Measurements from ENCODE around the gene SPRR5.

SPRR5 gene, protein sequence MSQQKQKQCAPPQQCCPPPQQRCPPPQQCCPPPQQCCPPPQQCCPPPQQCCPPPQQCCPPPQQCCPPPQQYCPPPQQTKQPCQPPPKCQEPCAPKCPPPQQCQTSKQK

DNA sequence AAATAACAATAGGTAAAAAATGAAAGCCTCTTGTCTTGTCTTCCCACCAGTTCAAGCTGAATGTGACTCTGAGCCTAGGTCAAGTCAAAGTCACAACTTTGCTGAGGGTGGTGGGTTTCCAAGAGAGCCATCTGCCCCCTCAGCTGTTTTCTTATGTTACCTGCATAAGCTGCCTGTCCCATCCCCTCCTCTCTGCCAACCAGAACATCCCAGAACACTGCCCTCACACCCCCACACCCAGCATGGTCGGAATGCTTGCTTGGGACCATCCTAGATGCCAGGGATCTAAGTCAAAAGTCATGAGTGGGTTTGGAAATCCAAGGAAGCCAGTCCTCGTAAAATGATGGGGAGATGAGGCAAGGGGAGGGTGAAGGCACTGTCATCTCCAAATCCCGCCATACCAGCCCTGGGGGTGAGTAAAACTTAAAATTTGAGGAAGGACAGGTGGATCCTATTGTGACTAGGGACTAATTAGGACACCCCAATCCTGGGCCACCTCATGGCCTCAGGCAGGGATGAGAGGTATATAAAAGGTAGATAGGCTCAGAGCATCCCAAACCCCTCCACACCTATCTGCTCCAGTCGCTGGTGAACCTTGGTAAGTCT, at the start of gene SPRR5:
TSS of gene SPRR5 (plus strand) at position 556 of the 606 bp plus-strand sequence. CDS start 1,349 bp downstream, outside the sequence.
- no peak for TF ChIP-seq CREB1 (IDR thresholded peaks at IDR 0.05; ENCODE audit: low read depth)
- TF ChIP-seq, protein P1, sequence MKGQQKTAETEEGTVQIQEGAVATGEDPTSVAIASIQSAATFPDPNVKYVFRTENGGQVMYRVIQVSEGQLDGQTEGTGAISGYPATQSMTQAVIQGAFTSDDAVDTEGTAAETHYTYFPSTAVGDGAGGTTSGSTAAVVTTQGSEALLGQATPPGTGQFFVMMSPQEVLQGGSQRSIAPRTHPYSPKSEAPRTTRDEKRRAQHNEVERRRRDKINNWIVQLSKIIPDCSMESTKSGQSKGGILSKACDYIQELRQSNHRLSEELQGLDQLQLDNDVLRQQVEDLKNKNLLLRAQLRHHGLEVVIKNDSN (IDR thresholded peaks at IDR 0.05) = no peak
- no peak for TF ChIP-seq EP300 (IDR thresholded peaks at IDR 0.05; ENCODE audit: borderline replicate concordance)
- no peak for TF ChIP-seq YY1 (IDR thresholded peaks at IDR 0.05; ENCODE audit: low read depth)
- TF ChIP-seq NFIC (IDR thresholded peaks at IDR 0.05) = no peak
- TF ChIP-seq, protein P2, sequence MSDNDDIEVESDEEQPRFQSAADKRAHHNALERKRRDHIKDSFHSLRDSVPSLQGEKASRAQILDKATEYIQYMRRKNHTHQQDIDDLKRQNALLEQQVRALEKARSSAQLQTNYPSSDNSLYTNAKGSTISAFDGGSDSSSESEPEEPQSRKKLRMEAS (IDR thresholded peaks at IDR 0.05) = no peak
- no peak for TF ChIP-seq FOXM1 (IDR thresholded peaks at IDR 0.05; ENCODE audit: borderline replicate concordance, low read depth)
- no peak for TF ChIP-seq TEAD4 (IDR thresholded peaks at IDR 0.05)
- no peak for TF ChIP-seq EGR1 (IDR thresholded peaks at IDR 0.05)
- no peak for TF ChIP-seq TCF12 (IDR thresholded peaks at IDR 0.05; ENCODE audit: low read depth)
- no peak for TF ChIP-seq TAF1 (IDR thresholded peaks at IDR 0.05; ENCODE audit: low read depth)
- no peak for TF ChIP-seq ZBTB7A (IDR thresholded peaks at IDR 0.05; ENCODE audit: low read depth)
- no peak for TF ChIP-seq CEBPB (IDR thresholded peaks at IDR 0.05)

DNA sequence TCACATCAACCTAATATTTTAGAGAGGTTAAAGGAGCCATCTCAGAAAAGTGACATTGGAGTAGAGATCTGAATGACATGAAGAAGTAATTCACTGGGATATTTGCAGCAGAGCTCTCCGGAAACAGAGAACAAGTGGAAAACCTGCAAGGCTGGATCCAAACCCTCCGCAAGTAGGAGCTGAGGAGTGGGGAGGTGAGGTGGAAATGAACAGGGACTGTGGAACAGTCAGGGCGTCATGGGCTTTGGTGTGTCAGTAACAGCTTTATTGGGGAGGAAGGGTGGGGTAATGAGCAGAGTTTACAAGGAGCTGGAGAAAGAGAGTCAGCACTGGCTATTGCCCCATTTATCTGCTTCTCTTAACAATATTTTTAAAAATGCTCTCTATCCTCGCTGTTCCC, 48.0 kb upstream of the SPRR5 start:
- no peak for TF ChIP-seq TCF12 (IDR thresholded peaks at IDR 0.05; ENCODE audit: low read depth)
- TF ChIP-seq CEBPB (IDR thresholded peaks at IDR 0.05) = no peak
- TF ChIP-seq, protein P1 (IDR thresholded peaks at IDR 0.05) = no peak
- TF ChIP-seq ZBTB7A (IDR thresholded peaks at IDR 0.05; ENCODE audit: low read depth) = no peak
- no peak for TF ChIP-seq CREB1 (IDR thresholded peaks at IDR 0.05; ENCODE audit: low read depth)

DNA sequence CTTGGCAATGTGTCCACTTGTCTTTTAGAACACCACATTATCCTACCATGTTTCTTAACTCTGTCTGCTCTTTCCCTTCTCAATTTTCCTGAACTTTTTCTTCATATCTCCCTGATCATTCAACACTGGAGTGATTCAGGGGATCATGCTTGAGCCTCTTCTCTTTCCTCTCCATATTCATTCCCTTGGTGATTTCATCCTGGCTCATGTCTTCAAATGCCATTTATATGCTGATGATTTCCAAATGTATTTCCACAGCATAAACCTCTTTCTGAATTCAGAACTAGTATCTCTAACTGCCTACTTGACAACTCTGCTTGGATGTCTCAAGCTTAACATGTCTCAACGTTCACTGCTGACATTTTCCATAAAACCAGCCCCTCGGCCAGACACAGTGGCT, 47.1 kb upstream of the SPRR5 start:
- TF ChIP-seq CEBPB (IDR thresholded peaks at IDR 0.05) = no peak
- no peak for TF ChIP-seq TEAD4 (IDR thresholded peaks at IDR 0.05)
- no peak for TF ChIP-seq YY1 (IDR thresholded peaks at IDR 0.05; ENCODE audit: low read depth)
- TF ChIP-seq NFIC (IDR thresholded peaks at IDR 0.05) = no peak
- no peak for TF ChIP-seq ZBTB7A (IDR thresholded peaks at IDR 0.05; ENCODE audit: low read depth)
- TF ChIP-seq RAD21 (IDR thresholded peaks at IDR 0.05; ENCODE audit: low read depth) = no peak
- TF ChIP-seq, protein P2 (IDR thresholded peaks at IDR 0.05) = no peak
- TF ChIP-seq TAF1 (IDR thresholded peaks at IDR 0.05; ENCODE audit: low read depth) = no peak
- TF ChIP-seq FOXM1 (IDR thresholded peaks at IDR 0.05; ENCODE audit: borderline replicate concordance, low read depth) = no peak
- TF ChIP-seq CREB1 (IDR thresholded peaks at IDR 0.05; ENCODE audit: low read depth) = no peak
- TF ChIP-seq TCF12 (IDR thresholded peaks at IDR 0.05; ENCODE audit: low read depth) = no peak
- no peak for TF ChIP-seq EP300 (IDR thresholded peaks at IDR 0.05; ENCODE audit: borderline replicate concordance)
- TF ChIP-seq, protein P3, sequence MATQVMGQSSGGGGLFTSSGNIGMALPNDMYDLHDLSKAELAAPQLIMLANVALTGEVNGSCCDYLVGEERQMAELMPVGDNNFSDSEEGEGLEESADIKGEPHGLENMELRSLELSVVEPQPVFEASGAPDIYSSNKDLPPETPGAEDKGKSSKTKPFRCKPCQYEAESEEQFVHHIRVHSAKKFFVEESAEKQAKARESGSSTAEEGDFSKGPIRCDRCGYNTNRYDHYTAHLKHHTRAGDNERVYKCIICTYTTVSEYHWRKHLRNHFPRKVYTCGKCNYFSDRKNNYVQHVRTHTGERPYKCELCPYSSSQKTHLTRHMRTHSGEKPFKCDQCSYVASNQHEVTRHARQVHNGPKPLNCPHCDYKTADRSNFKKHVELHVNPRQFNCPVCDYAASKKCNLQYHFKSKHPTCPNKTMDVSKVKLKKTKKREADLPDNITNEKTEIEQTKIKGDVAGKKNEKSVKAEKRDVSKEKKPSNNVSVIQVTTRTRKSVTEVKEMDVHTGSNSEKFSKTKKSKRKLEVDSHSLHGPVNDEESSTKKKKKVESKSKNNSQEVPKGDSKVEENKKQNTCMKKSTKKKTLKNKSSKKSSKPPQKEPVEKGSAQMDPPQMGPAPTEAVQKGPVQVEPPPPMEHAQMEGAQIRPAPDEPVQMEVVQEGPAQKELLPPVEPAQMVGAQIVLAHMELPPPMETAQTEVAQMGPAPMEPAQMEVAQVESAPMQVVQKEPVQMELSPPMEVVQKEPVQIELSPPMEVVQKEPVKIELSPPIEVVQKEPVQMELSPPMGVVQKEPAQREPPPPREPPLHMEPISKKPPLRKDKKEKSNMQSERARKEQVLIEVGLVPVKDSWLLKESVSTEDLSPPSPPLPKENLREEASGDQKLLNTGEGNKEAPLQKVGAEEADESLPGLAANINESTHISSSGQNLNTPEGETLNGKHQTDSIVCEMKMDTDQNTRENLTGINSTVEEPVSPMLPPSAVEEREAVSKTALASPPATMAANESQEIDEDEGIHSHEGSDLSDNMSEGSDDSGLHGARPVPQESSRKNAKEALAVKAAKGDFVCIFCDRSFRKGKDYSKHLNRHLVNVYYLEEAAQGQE (IDR thresholded peaks at IDR 0.05; ENCODE audit: low read depth) = no peak
- TF ChIP-seq EGR1 (IDR thresholded peaks at IDR 0.05) = no peak
- TF ChIP-seq, protein P1 (IDR thresholded peaks at IDR 0.05) = no peak

DNA sequence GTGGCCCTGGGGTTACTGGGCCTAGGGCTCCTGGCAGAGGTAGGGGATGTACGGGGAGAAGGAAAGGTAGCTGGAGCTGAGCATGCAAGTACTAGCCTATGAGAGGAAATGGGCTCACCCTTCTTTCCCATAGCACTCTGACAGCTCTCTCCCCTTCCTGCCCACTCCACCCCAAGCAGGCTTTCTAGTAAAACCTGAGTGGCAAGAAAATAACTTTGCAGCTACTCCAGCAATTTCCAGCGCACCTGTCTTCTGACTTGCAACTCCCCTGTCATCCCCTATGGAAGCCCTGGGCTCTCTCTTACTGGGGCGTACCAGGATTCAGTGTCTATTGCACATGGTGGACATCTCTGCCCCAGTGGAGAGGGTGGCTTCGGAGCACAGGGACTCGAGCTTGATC, 45.4 kb upstream of the SPRR5 start:
- no peak for TF ChIP-seq ZBTB7A (IDR thresholded peaks at IDR 0.05; ENCODE audit: low read depth)
- no peak for TF ChIP-seq RAD21 (IDR thresholded peaks at IDR 0.05; ENCODE audit: low read depth)
- TF ChIP-seq CEBPB (IDR thresholded peaks at IDR 0.05) = no peak
- TF ChIP-seq EP300 (IDR thresholded peaks at IDR 0.05; ENCODE audit: borderline replicate concordance) = no peak
- no peak for TF ChIP-seq TAF1 (IDR thresholded peaks at IDR 0.05; ENCODE audit: low read depth)
- TF ChIP-seq, protein P3 (IDR thresholded peaks at IDR 0.05; ENCODE audit: low read depth) = no peak
- TF ChIP-seq YY1 (IDR thresholded peaks at IDR 0.05; ENCODE audit: low read depth) = no peak
- TF ChIP-seq CREB1 (IDR thresholded peaks at IDR 0.05; ENCODE audit: low read depth) = no peak

DNA sequence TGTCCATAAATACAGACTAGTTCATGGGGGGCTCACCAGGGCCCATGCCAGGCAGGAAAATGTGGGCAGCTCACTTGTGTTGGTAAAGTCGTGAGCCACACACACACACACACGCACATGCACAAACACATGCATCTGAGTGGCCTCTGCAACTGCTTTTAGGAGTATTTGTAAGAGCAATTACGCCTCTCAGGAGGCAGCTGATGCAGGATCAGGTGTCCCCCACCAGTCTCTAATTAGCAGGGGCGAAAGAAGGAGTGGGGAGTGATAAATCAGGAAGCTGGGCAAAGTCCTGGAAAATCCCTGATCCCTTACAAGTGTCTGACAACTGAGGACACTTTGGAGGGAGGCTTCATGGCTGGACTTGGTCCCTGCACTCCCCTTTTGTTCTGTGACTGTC, 44.4 kb upstream of the SPRR5 start:
- TF ChIP-seq CREB1 (IDR thresholded peaks at IDR 0.05; ENCODE audit: low read depth) = no peak
- TF ChIP-seq, protein P2 (IDR thresholded peaks at IDR 0.05) = no peak
- no peak for TF ChIP-seq EP300 (IDR thresholded peaks at IDR 0.05; ENCODE audit: borderline replicate concordance)
- no peak for TF ChIP-seq TCF12 (IDR thresholded peaks at IDR 0.05; ENCODE audit: low read depth)
- no peak for TF ChIP-seq TAF1 (IDR thresholded peaks at IDR 0.05; ENCODE audit: low read depth)
- no peak for TF ChIP-seq TEAD4 (IDR thresholded peaks at IDR 0.05)
- no peak for TF ChIP-seq NFIC (IDR thresholded peaks at IDR 0.05)
- TF ChIP-seq YY1 (IDR thresholded peaks at IDR 0.05; ENCODE audit: low read depth) = no peak
- TF ChIP-seq, protein P1 (IDR thresholded peaks at IDR 0.05) = no peak
- no peak for TF ChIP-seq ZBTB7A (IDR thresholded peaks at IDR 0.05; ENCODE audit: low read depth)
- no peak for TF ChIP-seq RAD21 (IDR thresholded peaks at IDR 0.05; ENCODE audit: low read depth)
- TF ChIP-seq FOXM1 (IDR thresholded peaks at IDR 0.05; ENCODE audit: borderline replicate concordance, low read depth) = no peak
- TF ChIP-seq, protein P3 (IDR thresholded peaks at IDR 0.05; ENCODE audit: low read depth) = no peak
- no peak for TF ChIP-seq CEBPB (IDR thresholded peaks at IDR 0.05)
